ENCODE measurements around the gene GMCL1.
"Not testable (repeated sequence)": the region's sequence is repeated elsewhere in the genome, so short reads cannot be mapped to it uniquely, and the experiment has no call there.

GMCL1 gene

DNA sequence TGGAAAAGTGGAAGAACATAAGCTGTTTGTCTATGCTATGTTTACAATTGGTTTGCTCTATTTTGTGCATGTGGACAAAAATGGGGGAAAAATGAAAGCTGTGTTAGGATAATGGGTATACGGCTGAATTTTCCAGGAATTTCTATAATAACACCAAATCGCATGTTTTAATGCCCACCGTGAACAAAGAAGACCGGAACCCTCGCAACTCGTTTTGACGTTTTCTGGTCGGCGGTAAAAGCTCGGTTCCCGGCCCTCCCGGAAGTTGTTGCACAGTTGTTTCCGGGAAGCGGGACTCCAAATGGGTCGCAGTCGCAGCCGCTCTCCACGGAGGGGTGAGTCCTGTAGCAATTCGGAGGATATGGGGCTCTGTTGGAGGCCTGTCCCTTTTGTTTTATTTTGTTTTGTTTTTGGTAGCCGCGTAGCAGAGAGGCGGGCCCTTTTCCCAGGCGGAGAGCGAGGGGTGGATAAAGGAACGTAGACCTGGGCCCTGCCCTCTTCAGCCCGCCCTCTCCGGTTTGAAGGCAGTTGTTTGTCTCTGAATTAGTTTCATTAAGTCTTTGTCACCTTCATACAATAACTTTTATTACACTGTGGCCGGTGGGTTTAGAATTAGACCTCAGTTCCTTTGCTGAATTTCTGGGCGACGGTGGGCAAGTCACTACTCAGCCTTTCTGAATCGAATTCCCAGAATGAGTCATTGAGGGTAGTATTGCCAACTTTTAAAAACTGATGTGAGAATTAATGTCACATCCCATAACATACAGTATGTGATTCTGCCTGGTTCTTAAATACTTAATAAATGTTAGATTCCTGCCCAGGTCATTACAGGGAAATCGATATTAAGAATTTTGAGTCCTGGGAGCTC is 64.5 kb downstream of the GMCL1 start, which contains the start of gene SNRNP27:
SNRNP27 (plus strand) TSS at position 273 of the 868 bp plus-strand sequence; CDS start at position 302, 29 bp downstream.
- peak within 1 kb of the TSS; percentile 68; the same call in 1 of the 2 replicates for H3K9ac ChIP-seq
- H3K4me2 ChIP-seq = peak within 1 kb of the TSS; percentile 40
- peak within 1 kb of the TSS; percentile 43 for H3K27ac ChIP-seq
- TF ChIP-seq, protein P1, sequence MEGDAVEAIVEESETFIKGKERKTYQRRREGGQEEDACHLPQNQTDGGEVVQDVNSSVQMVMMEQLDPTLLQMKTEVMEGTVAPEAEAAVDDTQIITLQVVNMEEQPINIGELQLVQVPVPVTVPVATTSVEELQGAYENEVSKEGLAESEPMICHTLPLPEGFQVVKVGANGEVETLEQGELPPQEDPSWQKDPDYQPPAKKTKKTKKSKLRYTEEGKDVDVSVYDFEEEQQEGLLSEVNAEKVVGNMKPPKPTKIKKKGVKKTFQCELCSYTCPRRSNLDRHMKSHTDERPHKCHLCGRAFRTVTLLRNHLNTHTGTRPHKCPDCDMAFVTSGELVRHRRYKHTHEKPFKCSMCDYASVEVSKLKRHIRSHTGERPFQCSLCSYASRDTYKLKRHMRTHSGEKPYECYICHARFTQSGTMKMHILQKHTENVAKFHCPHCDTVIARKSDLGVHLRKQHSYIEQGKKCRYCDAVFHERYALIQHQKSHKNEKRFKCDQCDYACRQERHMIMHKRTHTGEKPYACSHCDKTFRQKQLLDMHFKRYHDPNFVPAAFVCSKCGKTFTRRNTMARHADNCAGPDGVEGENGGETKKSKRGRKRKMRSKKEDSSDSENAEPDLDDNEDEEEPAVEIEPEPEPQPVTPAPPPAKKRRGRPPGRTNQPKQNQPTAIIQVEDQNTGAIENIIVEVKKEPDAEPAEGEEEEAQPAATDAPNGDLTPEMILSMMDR (conservative IDR thresholded peaks at IDR 0.05; ENCODE audit: low read depth, low read length) = no peak
- peak within 1 kb of the TSS; percentile 98 for H3K4me3 ChIP-seq (IDR thresholded peaks at IDR 0.05; ENCODE audit: insufficient read depth, low read depth, low read length)
- peaks cover 26% of the 10 kb centered on the region for H3K79me2 ChIP-seq (ENCODE audit: insufficient read depth, low read depth)
- peaks cover 9% of the 10 kb centered on the region; the same call in 1 of the 2 replicates for H3K36me3 ChIP-seq (ENCODE audit: insufficient read depth)
- no peaks in the 10 kb centered on the region for H4K20me1 ChIP-seq (ENCODE audit: insufficient read depth)
- H2AFZ ChIP-seq (ENCODE audit: low read depth) = peak within 1 kb of the TSS; percentile 95
- peaks cover 12% of the 10 kb centered on the region for H3K4me1 ChIP-seq (ENCODE audit: low read depth, poor library complexity, severe bottlenecking)
- no peaks in the 10 kb centered on the region for H3K27me3 ChIP-seq (ENCODE audit: insufficient read depth, low read depth)

DNA sequence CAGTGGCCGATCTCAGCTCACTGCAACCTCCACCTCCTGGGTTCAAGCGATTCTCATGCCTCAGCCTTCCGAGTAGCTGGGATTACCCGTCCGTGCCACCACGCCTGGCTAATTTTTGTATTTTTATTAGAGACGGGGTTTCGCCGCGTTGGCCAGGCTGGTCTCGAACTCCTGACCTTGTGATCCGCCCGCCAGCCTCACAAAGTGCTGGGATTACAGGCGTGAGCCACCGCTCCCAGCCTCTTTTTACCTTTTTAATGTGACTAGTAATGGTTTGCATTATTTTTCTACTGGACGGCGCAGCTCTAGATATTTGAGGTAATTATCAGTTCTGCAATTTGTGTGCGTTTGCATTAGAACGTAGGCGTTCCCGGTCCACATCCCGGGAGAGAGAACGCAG is 65.3 kb downstream of the GMCL1 start:
- not testable (repeated sequence) for H2AFZ ChIP-seq (ENCODE audit: low read depth); H3K27ac ChIP-seq; H3K4me3 ChIP-seq (IDR thresholded peaks at IDR 0.05; ENCODE audit: insufficient read depth, low read depth, low read length); H3K27me3 ChIP-seq (ENCODE audit: insufficient read depth, low read depth); H3K9ac ChIP-seq; H4K20me1 ChIP-seq (ENCODE audit: insufficient read depth)
- H3K4me1 ChIP-seq (ENCODE audit: low read depth, poor library complexity, severe bottlenecking) = peaks cover 12% of the 10 kb centered on the region
- peaks cover 11% of the 10 kb centered on the region; the same call in 1 of the 2 replicates for H3K36me3 ChIP-seq (ENCODE audit: insufficient read depth)
- peak overlapping the region; percentile 40 for H3K4me2 ChIP-seq
- peaks cover 26% of the 10 kb centered on the region for H3K79me2 ChIP-seq (ENCODE audit: insufficient read depth, low read depth)

DNA sequence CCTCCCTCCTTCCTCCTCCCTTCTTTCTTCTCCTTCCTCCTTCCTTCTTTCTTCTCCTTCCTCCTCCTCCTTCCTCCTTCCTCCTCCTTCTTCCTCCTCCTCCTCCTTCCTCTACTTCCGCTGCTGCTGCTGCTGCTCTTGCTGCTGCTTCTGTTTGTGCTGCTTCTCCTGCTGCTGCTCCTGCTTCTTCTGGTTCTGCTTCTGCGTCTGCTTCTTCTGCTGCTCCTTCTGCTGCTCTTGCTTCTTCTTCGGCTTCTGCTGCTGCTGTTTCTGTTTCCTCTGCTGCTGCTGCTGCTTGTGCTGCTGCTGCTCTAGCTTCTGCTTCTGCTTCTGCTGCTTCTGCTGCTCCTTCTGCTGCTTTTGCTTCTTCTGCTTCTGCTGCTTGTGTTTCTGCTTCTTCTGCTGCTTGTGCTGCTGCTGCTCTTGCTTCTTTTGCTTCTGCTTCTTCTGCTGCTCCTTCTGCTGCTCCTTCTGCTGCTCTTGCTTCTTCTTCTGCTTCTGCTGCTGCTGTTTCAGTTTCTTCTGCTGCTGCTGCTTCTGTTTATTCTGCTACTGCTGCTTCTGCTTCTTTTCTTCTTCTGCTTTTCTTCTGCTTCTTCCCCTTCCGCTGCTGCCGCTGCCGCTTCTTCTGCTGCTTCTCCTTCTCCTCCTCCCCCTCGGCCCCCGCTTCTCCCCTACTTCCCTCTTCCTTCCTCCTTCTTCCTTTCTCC is 72.9 kb downstream of the GMCL1 start:
- no peaks in the 10 kb centered on the region for H4K20me1 ChIP-seq (ENCODE audit: insufficient read depth)
- no peak overlapping the region for H3K4me2 ChIP-seq
- no peak overlapping the region for H3K4me3 ChIP-seq (IDR thresholded peaks at IDR 0.05; ENCODE audit: insufficient read depth, low read depth, low read length)
- H3K4me1 ChIP-seq (ENCODE audit: low read depth, poor library complexity, severe bottlenecking) = no peaks in the 10 kb centered on the region
- no peaks in the 10 kb centered on the region for H3K79me2 ChIP-seq (ENCODE audit: insufficient read depth, low read depth)
- no peaks in the 10 kb centered on the region for H3K27me3 ChIP-seq (ENCODE audit: insufficient read depth, low read depth)
- no peak overlapping the region for H2AFZ ChIP-seq (ENCODE audit: low read depth)
- peaks cover 12% of the 10 kb centered on the region; the same call in 1 of the 2 replicates for H3K36me3 ChIP-seq (ENCODE audit: insufficient read depth)
- no peak overlapping the region for H3K27ac ChIP-seq
- TF ChIP-seq, protein P1 (conservative IDR thresholded peaks at IDR 0.05; ENCODE audit: low read depth, low read length) = no peak
- H3K9ac ChIP-seq = no peak overlapping the region

DNA sequence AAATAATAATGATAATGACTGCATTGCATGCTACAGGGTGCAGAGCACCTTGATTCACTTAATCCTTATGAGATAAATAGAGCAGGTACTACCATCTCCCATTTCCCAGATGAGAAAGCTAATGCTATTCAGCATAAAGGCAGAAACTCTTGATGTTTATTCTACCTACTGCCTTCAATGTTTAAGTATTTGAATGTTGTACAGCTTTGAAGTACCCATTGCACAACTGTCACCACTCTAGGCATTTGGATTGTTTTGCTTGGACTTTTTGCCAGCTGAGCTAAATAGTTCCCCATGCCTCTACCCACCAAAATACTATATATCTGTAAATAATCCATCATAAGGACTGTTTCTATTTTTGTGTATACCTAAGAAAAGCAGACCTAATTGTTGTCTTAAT is 77.8 kb downstream of the GMCL1 start:
- Histone ChIP-seq H2AFZ (ENCODE audit: low read depth) (no peak overlapping the region), H3K36me3 (ENCODE audit: insufficient read depth) (0 out of 2 replicates have a peak, but pooled peaks cover 5% of the 10 kb centered on the region)

More for the DNA sequence above, 77.8 kb downstream of the GMCL1 start:
- Histone ChIP-seq H3K9ac (no peak overlapping the region), H3K4me2 (no peak overlapping the region), H3K4me3 (IDR thresholded peaks at IDR 0.05; ENCODE audit: insufficient read depth, low read depth, low read length) (no peak overlapping the region), H3K27me3 (ENCODE audit: insufficient read depth, low read depth) (no peaks in the 10 kb centered on the region), H4K20me1 (ENCODE audit: insufficient read depth) (no peaks in the 10 kb centered on the region), H3K4me1 (ENCODE audit: low read depth, poor library complexity, severe bottlenecking) (peaks cover 6% of the 10 kb centered on the region), H3K27ac (no peak overlapping the region), H3K79me2 (ENCODE audit: insufficient read depth, low read depth) (no peaks in the 10 kb centered on the region)
- TF ChIP-seq, protein P1 (conservative IDR thresholded peaks at IDR 0.05; ENCODE audit: low read depth, low read length) = no peak

All from KMS-11 (cell line).